ENCODE data around the gene PLEKHA7.
"Not testable (repeated sequence)": the region's sequence is repeated elsewhere in the genome, so short reads cannot be mapped to it uniquely, and the experiment has no call there.

Gene PLEKHA7

GRCh38 chr11:17014321-17014832 is at the start of gene PLEKHA7:
PLEKHA7 (minus strand) TSS chr11:17014414; CDS start chr11:17014401, 13 bp downstream.
- no peak for DNase-seq

- DNase-seq, result no peak
These were observed 49.2 kb upstream of the PLEKHA7 start for GRCh38 chr11:17063171-17064002.

GRCh38 chr11:17051146-17051545 is 36.9 kb upstream of the PLEKHA7 start:
- not testable (repeated sequence) for DNase-seq

- not testable (repeated sequence) for DNase-seq
These were observed 34.3 kb upstream of the PLEKHA7 start for GRCh38 chr11:17048491-17048890.

GRCh38 chr11:17046690-17047089 is 32.5 kb upstream of the PLEKHA7 start:
- DNase-seq, result no peak

GRCh38 chr11:17036666-17037658 is 22.7 kb upstream of the PLEKHA7 start:
- no peak for DNase-seq

- DNase-seq, result not testable (repeated sequence)
These were observed 19.8 kb upstream of the PLEKHA7 start for GRCh38 chr11:17034027-17034426.

GRCh38 chr11:17026487-17027082 is 12.4 kb upstream of the PLEKHA7 start:
- no peak for DNase-seq

GRCh38 chr11:17024924-17025323 is 10.7 kb upstream of the PLEKHA7 start:
- DNase-seq, result no peak

- no peak for DNase-seq
These were observed 7.3 kb upstream of the PLEKHA7 start for GRCh38 chr11:17021511-17021910.

- no peak for DNase-seq
These were observed 6.6 kb upstream of the PLEKHA7 start for GRCh38 chr11:17020831-17021230.

- no peak for DNase-seq
These were observed 5.0 kb upstream of the PLEKHA7 start for GRCh38 chr11:17019232-17019631.

GRCh38 chr11:17015627-17016126 is 1.5 kb upstream of the PLEKHA7 start:
- no peak for DNase-seq

- DNase-seq, result no peak
These were observed 816 bp upstream of the PLEKHA7 start for GRCh38 chr11:17014833-17015626.

- no peak for DNase-seq
These were observed 480 bp downstream of the PLEKHA7 start for GRCh38 chr11:17013548-17014320.

- no peak for DNase-seq
These were observed 1.3 kb downstream of the PLEKHA7 start for GRCh38 chr11:17012712-17013547.

- DNase-seq, result no peak
These were observed 2.0 kb downstream of the PLEKHA7 start for GRCh38 chr11:17012179-17012578.

GRCh38 chr11:17010851-17011420 is 3.3 kb downstream of the PLEKHA7 start:
- no peak for DNase-seq

GRCh38 chr11:17008099-17008498 is 6.1 kb downstream of the PLEKHA7 start:
- no peak for DNase-seq

GRCh38 chr11:17005646-17006045 is 8.6 kb downstream of the PLEKHA7 start:
- no peak for DNase-seq

Data from cortex of kidney (tissue), 1 donor.